M059J (cell line): ENCODE results near the gene CYP8B1. TPM values are rescaled to one million over a fixed set of nuclear protein-coding genes. Genes with fewer than 3 reads are reported as not detected.

Source experiments
- DNase-seq: peaks from one replicate; pipeline ENCODE4 v3.0.0-alpha.2; 2012; ENCODE audit warnings: low read depth
- total RNA-seq: library from RNA; depleted of rRNA; stranded (reverse); fragments of >200 nt; shearing (Covaris generic); gene quantifications from 2 replicates; pipeline ENCODE4 v1.2.3, GENCODE V29; 2014; rRNA removed

Gene CYP8B1
- total RNA-seq = not detected in 2 replicates

GRCh38 chr3:42875325-42876151 is at the start of gene CYP8B1:
TSS of gene CYP8B1 (minus strand) at chr3:42875879. CDS start at chr3:42875816, 63 bp downstream.
- no peak for DNase-seq

GRCh38 chr3:42923606-42924005 is 47.9 kb upstream of the CYP8B1 start:
- DNase-seq = peak; percentile 32

GRCh38 chr3:42914771-42915515 is 39.3 kb upstream of the CYP8B1 start:
- DNase-seq = no peak

DNA sequence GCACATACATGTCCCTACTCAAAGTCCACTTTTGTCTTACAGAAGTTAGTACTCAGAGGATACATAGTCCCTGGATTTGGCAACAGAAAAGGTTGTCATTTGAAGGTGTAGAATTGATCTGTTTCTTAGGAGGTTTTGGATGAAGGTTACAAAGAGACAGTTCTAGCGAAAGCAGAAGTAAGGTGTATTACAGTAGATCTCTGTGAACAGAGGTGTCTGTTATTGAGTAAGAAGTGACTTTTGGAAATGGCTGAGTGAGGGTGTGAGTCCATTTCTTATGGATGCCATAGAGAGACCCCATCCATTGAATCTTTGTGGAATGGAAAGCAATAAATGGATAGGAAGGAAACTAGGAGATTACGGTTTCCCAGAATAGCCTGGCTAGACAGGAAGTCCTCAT is 35.9 kb upstream of the CYP8B1 start:
- DNase-seq = no peak

DNA sequence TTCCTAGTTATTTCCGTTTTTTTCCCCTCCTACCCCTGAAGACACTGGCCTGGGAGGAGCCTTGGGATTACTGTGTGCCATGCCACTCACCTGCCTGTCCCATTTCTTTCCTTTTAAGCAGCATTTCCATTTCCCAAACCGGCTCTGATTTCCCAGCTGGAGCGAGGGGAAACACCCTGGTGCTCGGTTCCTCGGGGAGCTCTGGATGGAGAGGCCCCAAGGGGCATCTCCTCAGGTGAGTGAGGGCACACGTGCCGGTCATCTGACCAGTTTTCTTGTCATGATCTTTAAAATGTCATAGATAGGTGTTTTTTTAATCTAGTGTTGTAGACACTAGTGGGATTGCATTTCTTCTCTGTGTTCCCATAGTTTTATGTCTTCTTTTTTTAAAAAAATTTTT is 33.0 kb upstream of the CYP8B1 start:
- DNase-seq = no peak

- no peak for DNase-seq
Measured at GRCh38 chr3:42906848-42907183, 31.1 kb upstream of the CYP8B1 start.

DNA sequence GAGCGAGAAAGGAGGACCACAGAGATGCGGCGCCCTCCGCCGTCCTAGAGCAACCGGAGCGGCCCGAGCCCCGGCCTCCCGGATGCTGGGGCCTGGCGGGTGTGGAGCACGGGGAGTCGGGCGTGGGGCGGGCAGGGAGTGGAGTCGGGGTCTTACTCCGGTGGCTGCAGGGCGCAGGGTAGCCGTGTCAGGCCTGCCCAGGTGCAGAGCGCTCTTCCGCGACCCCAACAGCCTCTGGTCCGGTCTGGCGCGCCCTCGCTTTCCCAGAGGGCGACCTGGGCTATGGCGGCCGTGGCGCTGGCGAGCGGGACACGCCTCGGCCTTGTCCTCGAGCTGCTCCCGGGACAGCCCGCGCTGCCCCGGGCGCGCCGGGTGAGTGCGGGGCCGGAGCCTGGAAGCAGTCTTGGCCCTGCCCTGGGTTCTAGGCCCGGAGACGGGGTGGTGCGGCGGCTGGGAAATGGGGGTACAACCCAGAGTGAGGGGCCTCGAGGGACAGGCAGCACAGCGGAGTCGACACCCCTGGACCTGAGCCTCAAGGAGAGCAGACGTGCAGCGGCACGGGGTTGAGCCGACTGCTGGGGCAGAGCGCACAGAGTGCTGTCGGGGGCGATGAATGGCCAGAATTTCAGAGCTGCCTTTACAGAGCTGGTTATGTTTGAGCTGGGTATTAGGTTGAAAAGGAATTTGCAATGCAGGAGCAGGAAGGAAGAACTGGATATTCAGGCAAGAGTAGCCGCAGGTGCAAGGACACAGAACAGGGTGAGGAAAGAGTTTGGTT is 30.6 kb upstream of the CYP8B1 start, which contains the start of gene ZNF662:
ZNF662 (plus strand) TSS at position 73 of the 778 bp plus-strand sequence. CDS start 1,973 bp downstream, outside the sequence.
- peak; percentile 8 for DNase-seq

DNA sequence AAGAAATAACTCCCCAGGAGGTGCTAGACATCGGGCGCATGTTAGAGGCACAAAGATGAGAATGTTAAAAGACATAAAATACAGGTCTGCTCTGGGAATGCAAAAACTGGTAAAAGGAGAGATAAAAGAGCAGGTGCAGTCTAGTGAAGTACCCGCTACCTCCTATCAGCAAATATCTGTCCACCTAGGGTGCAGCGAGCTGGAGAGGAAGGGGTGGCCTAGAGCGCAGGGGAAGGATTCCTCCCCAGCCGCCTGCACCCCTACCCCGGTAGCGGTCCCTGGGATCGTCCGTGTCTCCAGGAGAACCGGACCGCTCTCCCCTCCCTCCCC is 30.0 kb upstream of the CYP8B1 start:
- no peak for DNase-seq

GRCh38 chr3:42904076-42904475 is 28.4 kb upstream of the CYP8B1 start:
- no peak for DNase-seq

DNA sequence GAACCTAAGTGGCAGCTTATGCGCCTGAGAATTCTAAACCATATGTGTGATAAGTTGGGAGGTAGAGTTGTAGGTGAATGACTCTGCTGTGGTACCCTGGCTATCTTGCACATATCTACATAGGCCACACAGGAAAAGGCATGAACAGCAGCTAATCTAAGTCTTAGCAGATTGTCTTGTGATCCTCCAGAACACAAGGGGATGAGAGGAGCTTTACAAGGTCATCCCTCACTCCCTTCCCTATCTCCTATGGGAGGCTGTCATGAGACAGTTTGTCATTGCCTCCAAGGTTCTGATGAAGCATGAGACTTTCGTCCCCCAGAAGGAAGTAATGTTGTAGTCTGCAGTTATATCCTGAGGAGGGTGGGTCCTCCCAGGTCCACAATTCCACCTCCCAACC is 26.6 kb upstream of the CYP8B1 start:
- no peak for DNase-seq

GRCh38 chr3:42901073-42901415 is 25.4 kb upstream of the CYP8B1 start:
- DNase-seq = peak; percentile 45

GRCh38 chr3:42900226-42901072 is 24.8 kb upstream of the CYP8B1 start:
- DNase-seq = peak; percentile 6

DNA sequence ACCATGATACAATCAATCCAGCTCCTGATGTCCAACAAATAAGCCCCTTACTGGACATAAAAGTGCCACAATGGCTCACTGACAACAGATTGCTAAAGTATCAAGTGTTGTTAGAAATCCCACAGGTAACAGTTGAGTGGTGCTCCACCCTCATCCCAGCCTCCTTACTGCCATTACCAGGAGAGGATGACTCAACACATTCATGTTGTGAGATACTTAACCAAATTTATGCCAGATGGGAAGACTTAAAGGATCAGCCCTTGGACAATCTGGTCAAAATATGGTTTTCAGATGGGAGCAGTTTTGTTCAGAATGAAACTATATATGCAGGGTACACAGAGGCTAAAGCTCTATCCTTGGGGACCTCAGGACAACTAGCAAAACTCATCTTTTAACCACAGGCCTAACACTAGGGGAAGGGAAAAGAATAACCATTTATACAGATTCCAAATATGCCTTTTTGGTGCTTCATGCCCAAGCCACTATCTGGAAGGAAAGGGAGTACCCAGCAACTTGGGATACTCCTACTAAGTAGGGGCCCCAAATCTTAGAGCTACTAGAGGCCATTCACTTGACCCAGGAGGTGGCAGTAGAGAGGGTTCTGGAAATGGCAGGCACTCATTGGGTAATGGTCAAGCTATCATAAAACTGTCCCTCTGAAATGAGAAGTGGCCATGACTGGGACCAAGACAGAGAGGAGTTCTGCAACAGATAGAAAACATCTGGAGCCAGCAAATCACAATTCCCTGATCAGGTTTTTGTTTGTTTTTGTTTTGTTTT is 23.4 kb upstream of the CYP8B1 start:
- DNase-seq = no peak

DNA sequence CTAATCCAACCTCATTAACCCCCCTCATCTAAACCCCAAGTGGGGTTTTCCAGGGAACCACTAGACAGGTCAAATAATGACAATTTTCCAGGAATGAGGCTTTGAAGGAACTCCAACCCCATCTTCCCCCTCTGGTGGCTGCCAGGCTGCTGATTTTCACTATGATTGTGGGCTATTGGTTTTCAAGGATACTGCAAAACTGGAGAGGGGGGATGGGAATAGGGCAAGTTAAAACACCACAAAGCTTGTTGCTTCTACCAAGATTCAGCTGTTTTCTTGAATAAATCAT is 19.8 kb upstream of the CYP8B1 start:
- peak; percentile 32 for DNase-seq

GRCh38 chr3:42894698-42895579 is 19.3 kb upstream of the CYP8B1 start:
- DNase-seq = no peak

DNA sequence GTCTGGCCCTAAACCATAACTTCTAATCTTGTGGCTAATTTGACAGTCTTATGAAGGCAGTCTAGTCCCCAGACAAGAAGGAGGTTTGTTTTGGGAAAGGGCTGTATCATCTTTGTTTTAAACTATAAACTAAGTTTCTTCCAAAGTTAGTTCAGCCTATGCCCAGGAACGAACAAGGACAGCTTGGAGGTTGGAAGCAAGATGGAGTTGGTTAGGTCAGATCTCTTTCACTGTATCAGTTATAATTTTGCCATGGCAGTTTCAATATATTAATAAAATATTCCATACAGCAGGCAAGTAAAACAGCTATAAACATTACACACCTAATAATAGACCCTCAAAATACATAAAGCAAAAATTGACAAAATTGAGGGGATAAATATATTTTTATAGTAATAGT is 17.1 kb upstream of the CYP8B1 start:
- no peak for DNase-seq

- DNase-seq = no peak
Measured at GRCh38 chr3:42892169-42892568, 16.5 kb upstream of the CYP8B1 start.

- no peak for DNase-seq
Measured at GRCh38 chr3:42891042-42891441, 15.4 kb upstream of the CYP8B1 start.

GRCh38 chr3:42887084-42887483 is 11.4 kb upstream of the CYP8B1 start:
- no peak for DNase-seq

GRCh38 chr3:42886294-42886822 is 10.7 kb upstream of the CYP8B1 start:
- no peak for DNase-seq
